ENCODE measurements around the gene VSTM1. TPM values are rescaled to one million over a fixed set of nuclear protein-coding genes. Genes with fewer than 3 reads are reported as not detected.
"Not testable (repeated sequence)": the region's sequence is repeated elsewhere in the genome, so short reads cannot be mapped to it uniquely, and the experiment has no call there.

Gene VSTM1
- total RNA-seq, 3 donors from 2014 or later, result not detected

DNA sequence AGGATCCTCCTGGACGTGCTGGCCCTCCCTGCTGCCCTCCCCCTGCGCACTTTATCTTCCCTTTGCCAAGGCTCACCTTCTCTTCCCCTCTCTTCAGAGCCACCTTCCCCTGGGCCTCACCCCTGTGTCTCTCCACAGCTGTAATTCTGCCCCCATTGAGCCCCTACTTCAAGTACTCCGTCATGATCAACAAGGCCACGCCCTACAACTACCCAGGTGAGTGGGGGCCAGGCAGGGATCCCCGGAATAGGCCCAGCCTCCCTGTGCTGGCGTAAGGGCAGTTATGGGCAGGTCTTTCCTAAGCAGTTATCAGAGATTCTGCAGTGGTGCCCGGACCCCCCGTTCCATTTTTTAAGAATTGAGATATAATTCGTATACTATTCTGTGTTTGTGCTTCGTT lies 42.1 kb upstream of the VSTM1 start:
- no peak for DNase-seq (ENCODE audit: low spot score in 2 of 2)
- no peaks in the 10 kb centered on the region for H3K36me3 ChIP-seq
- no peak overlapping the region for H3K4me3 ChIP-seq
- TF ChIP-seq, protein P1, sequence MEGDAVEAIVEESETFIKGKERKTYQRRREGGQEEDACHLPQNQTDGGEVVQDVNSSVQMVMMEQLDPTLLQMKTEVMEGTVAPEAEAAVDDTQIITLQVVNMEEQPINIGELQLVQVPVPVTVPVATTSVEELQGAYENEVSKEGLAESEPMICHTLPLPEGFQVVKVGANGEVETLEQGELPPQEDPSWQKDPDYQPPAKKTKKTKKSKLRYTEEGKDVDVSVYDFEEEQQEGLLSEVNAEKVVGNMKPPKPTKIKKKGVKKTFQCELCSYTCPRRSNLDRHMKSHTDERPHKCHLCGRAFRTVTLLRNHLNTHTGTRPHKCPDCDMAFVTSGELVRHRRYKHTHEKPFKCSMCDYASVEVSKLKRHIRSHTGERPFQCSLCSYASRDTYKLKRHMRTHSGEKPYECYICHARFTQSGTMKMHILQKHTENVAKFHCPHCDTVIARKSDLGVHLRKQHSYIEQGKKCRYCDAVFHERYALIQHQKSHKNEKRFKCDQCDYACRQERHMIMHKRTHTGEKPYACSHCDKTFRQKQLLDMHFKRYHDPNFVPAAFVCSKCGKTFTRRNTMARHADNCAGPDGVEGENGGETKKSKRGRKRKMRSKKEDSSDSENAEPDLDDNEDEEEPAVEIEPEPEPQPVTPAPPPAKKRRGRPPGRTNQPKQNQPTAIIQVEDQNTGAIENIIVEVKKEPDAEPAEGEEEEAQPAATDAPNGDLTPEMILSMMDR (IDR thresholded peaks at IDR 0.05), result no peak
- TF ChIP-seq POLR2AphosphoS5 (IDR thresholded peaks at IDR 0.05) (no peak), POLR2A (IDR thresholded peaks at IDR 0.05) (no peak)
- no peaks in the 10 kb centered on the region for H3K27me3 ChIP-seq
- no peaks in the 10 kb centered on the region for H3K4me1 ChIP-seq
- intact Hi-C loops (cut with DNase I; ENCODE audit: low total_unique reads), result no loop called here
- no peaks in the 10 kb centered on the region for H3K9me3 ChIP-seq
- H3K27ac ChIP-seq, result no peak overlapping the region

DNA sequence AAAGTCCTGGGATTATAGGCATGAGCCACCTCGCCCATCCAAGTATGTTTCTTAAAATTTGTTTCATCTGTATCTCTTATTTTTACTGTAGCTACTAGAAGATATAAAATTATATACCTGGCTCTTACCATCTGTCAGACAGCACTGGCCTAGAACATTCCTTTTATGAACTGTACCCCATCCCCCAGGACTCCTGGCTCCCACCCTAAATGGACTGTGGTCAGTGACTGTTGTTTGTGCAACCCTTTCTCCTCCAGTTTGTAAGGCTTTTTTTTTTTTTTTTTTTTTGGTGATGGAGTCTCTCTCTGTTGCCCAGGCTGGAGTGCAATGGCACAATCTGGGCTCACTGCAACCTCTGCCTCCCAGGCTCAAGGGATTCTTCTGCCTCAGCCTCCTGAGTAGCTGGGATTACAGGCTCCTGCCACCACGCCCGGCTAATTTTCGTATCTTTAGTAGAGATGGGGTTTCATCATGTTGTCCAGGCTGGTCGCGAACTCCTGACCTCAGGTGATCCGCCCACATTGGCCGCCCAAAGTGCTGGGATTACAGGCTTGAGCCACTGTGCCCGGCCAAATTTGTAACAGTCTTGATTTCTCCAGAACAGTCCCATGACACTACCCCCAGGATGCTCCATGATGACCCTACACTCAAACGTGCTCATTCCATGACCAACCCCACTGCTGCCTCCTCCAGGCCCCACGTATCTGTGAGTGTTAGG lies 41.5 kb upstream of the VSTM1 start:
- H3K4me3 ChIP-seq, result no peak overlapping the region
- TF ChIP-seq, protein P1 (IDR thresholded peaks at IDR 0.05), result no peak
- TF ChIP-seq POLR2A (IDR thresholded peaks at IDR 0.05), result no peak
- no peak for TF ChIP-seq POLR2AphosphoS5 (IDR thresholded peaks at IDR 0.05)
- H3K36me3 ChIP-seq, result no peaks in the 10 kb centered on the region
- H3K4me1 ChIP-seq, result no peaks in the 10 kb centered on the region
- intact Hi-C loops (cut with DNase I; ENCODE audit: low total_unique reads), result no loop called here
- DNase-seq (ENCODE audit: low spot score in 2 of 2), result no peak
- H3K27me3 ChIP-seq, result no peaks in the 10 kb centered on the region
- no peaks in the 10 kb centered on the region for H3K9me3 ChIP-seq
- H3K27ac ChIP-seq, result no peak overlapping the region

DNA sequence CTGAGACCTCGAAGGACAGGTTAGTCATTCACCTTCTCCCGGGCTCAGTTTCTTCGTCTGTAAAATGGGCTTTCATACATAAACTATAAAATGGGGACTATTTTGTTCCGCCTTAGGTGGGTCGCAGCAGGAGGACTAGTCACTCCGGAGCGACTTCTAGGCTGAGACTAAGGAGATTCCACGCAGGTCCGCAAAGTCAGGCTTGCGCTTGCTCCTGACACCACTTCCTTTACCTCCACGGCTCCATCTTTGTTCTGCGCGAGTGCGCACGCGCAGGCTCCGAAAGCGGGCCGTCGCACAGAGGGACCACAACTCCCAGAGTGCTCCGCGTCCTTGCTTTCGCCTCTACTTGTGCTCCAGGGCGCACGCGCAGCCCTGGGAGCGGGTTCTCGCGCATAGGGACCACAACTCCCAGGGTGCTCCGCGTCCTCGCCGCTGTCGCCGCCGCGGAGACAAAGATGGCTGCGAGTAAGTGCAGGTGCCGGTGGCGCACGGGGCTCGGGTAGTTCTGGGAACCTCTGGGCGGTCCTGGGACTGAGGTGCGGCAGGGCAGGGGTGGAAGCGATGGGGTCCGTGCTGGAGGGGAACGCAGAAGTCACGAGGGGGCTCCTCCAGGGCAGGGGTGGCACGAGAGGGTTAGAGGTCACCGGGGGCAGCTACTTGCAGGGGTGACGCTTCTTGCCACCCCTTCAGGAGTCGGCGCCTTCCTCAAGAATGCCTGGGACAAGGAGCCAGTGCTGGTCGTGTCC lies 38.9 kb upstream of the VSTM1 start, which contains the start of gene NDUFA3:
NDUFA3 (plus strand) TSS at position 435 of the 749 bp plus-strand sequence; CDS start at position 459, 24 bp downstream.
- Histone ChIP-seq H3K9me3 (no peaks in the 10 kb centered on the region), H3K4me3 (peak within 1 kb of the TSS; percentile 82 to 96 (median 96)), H3K27me3 (no peaks in the 10 kb centered on the region), H3K4me1 (no peaks in the 10 kb centered on the region), H3K36me3 (no peaks in the 10 kb centered on the region), H3K27ac (peak within 1 kb of the TSS; percentile 59 to 76)
- intact Hi-C loops (cut with DNase I; ENCODE audit: low total_unique reads), result no loop called here
- TF ChIP-seq POLR2A (IDR thresholded peaks at IDR 0.05) (peak; percentile 62), POLR2AphosphoS5 (IDR thresholded peaks at IDR 0.05) (peak in 2 of 3 donors; percentile 33 to 81)
- TF ChIP-seq, protein P1 (IDR thresholded peaks at IDR 0.05), result no peak
- peak; percentile 96 to 99 for DNase-seq (ENCODE audit: low spot score in 2 of 2)

DNA sequence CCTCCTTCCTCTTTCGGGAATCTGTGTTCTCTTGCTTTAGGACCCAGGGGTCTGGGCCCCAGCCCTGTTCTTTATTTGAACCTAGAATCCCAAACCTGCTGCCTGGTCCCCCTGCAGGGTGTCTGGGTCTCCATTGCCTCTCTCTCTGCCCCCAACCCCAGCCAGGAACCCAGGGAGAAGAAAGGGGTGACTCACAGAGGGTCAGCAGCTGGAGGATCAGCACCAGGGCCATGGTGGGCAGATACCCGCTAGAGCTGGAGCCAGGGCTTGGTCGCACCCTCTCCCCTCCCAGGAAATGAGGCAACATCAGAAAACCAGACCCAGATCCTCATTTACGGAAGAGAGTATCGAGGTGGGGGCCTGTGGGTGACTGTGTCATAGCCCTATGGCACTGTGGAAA lies 36.9 kb upstream of the VSTM1 start, which contains the start of gene OSCAR:
OSCAR (minus strand) TSS at position 243 of the 400 bp plus-strand sequence; CDS start at position 232, 11 bp downstream.
- no peaks in the 10 kb centered on the region for H3K36me3 ChIP-seq
- H3K4me3 ChIP-seq, result no peak within 1 kb of the TSS
- H3K9me3 ChIP-seq, result no peaks in the 10 kb centered on the region
- TF ChIP-seq, protein P1 (IDR thresholded peaks at IDR 0.05), result no peak
- no peak for TF ChIP-seq POLR2A (IDR thresholded peaks at IDR 0.05)
- no peak for TF ChIP-seq POLR2AphosphoS5 (IDR thresholded peaks at IDR 0.05)
- H3K27ac ChIP-seq, result no peak within 1 kb of the TSS
- H3K4me1 ChIP-seq, result peaks cover 0 to 3% of the 10 kb centered on the region in 2 donors
- intact Hi-C loops (cut with DNase I; ENCODE audit: low total_unique reads), result no loop called here
- DNase-seq (ENCODE audit: low spot score in 2 of 2), result no peak
- H3K27me3 ChIP-seq, result peaks cover 0 to 3% of the 10 kb centered on the region in 2 donors

DNA sequence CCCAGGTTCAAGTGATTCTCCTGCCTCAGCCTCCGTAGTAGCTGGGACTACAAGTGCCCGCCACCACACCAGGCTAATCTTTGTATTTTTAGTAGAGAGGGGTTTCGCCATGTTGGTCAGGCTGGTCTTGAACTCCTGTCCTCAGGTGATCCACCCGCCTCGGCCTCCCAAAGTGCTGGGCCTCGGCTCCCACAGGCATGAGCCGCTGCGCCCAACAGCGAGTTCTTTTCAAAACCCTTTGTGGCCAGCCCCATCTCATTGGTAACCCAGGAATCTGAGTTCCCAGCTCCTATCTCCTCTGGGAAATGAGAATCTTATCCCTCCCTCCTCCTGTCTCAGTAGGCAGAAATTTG lies 36.2 kb upstream of the VSTM1 start:
- H3K36me3 ChIP-seq; H3K4me3 ChIP-seq; DNase-seq (ENCODE audit: low spot score in 2 of 2); H3K27me3 ChIP-seq; H3K4me1 ChIP-seq; H3K27ac ChIP-seq; intact Hi-C loops (cut with DNase I; ENCODE audit: low total_unique reads); H3K9me3 ChIP-seq: not testable (repeated sequence)

Measured in breast epithelium (tissue), 4 donors.